Astrocyte of the hippocampus (primary cell): ENCODE data around the gene MYO1D.
A peak's percentile ranks its signal among the peaks of the same experiment; 100 is the strongest.

ENCODE experiments used
- DNase-seq: peaks from one replicate; pipeline ENCODE4 v3.0.0; 2011; ENCODE audit warnings: low read depth, low spot score

MYO1D gene

GRCh38 chr17:32855620-32856019 is 21.3 kb downstream of the MYO1D start:
- DNase-seq, result no peak

- DNase-seq, result no peak
Observed at GRCh38 chr17:32854832-32855389, 22.0 kb downstream of the MYO1D start.

- DNase-seq, result peak; percentile 29
Observed at GRCh38 chr17:32854207-32854606, 22.7 kb downstream of the MYO1D start.

GRCh38 chr17:32852811-32853210 is 24.1 kb downstream of the MYO1D start:
- DNase-seq, result no peak

- DNase-seq, result no peak
Observed at GRCh38 chr17:32849879-32850278, 27.0 kb downstream of the MYO1D start.

- no peak for DNase-seq
Observed at GRCh38 chr17:32847977-32848376, 28.9 kb downstream of the MYO1D start.

GRCh38 chr17:32846143-32846542 is 30.8 kb downstream of the MYO1D start:
- no peak for DNase-seq

GRCh38 chr17:32840241-32840640 is 36.7 kb downstream of the MYO1D start:
- no peak for DNase-seq

- no peak for DNase-seq
Observed at GRCh38 chr17:32836527-32836926, 40.4 kb downstream of the MYO1D start.

- no peak for DNase-seq
Observed at GRCh38 chr17:32835291-32835761, 41.6 kb downstream of the MYO1D start.

GRCh38 chr17:32834104-32834503 is 42.8 kb downstream of the MYO1D start:
- no peak for DNase-seq

- no peak for DNase-seq
Observed at GRCh38 chr17:32833526-32833925, 43.4 kb downstream of the MYO1D start.

GRCh38 chr17:32833076-32833475 is 43.8 kb downstream of the MYO1D start:
- no peak for DNase-seq

- no peak for DNase-seq
Observed at GRCh38 chr17:32831627-32832243, 45.2 kb downstream of the MYO1D start.

GRCh38 chr17:32831223-32831622 is 45.7 kb downstream of the MYO1D start:
- DNase-seq, result no peak

- DNase-seq, result no peak
Observed at GRCh38 chr17:32828822-32829221, 48.1 kb downstream of the MYO1D start.

GRCh38 chr17:32827227-32827626 is 49.7 kb downstream of the MYO1D start:
- no peak for DNase-seq

GRCh38 chr17:32826076-32826475 is 50.8 kb downstream of the MYO1D start:
- DNase-seq, result no peak

GRCh38 chr17:32824334-32824733 is 52.6 kb downstream of the MYO1D start:
- no peak for DNase-seq

- DNase-seq, result no peak
Observed at GRCh38 chr17:32822996-32823395, 53.9 kb downstream of the MYO1D start.

GRCh38 chr17:32821987-32822934 is 54.7 kb downstream of the MYO1D start:
- peak; percentile 23 for DNase-seq

- no peak for DNase-seq
Observed at GRCh38 chr17:32820440-32820839, 56.5 kb downstream of the MYO1D start.

- DNase-seq, result no peak
Observed at GRCh38 chr17:32819787-32820186, 57.1 kb downstream of the MYO1D start.
